ENCODE data around the gene ATG4C. TPM values are rescaled to one million over a fixed set of nuclear protein-coding genes. Genes with fewer than 3 reads are reported as not detected.
"Not testable (repeated sequence)": the region's sequence is repeated elsewhere in the genome, so short reads cannot be mapped to it uniquely, and the experiment has no call there.

The ATG4C gene
- total RNA-seq, 2 experiments from 2014 or later, result 4.2 to 4.6 TPM

GRCh38 chr1:62753031-62753965, 30.6 kb upstream of the ATG4C start:
- no peak for TF ChIP-seq CTCF (IDR thresholded peaks at IDR 0.05)
- no peak overlapping the region for H3K4me3 Mint-ChIP-seq
- DNase-seq (peak in 1 of 14 experiments; percentile 9), ATAC-seq (ENCODE audit: poor library complexity) (no peak)
- peaks cover 3% of the 10 kb centered on the region for H3K27me3 Mint-ChIP-seq
- Histone ChIP-seq H3K4me1 (ENCODE audit: insufficient read depth, low read length) (no peaks in the 10 kb centered on the region), H3K4me3 (ENCODE audit: low read length) (no peak overlapping the region), H3K36me3 (ENCODE audit: insufficient read depth, low read length) (no peaks in the 10 kb centered on the region), H3K9me3 (ENCODE audit: control insufficient read depth in 1 of 2, insufficient read depth in 1 of 2, low read length in 2 of 2) (no peaks in the 10 kb centered on the region), H3K27ac (ENCODE audit: low read depth in 1 of 2, low read length in 2 of 2) (no peak overlapping the region), H3K27me3 (ENCODE audit: control insufficient read depth in 1 of 2, insufficient read depth in 2 of 2, low read length in 2 of 2) (no peaks in the 10 kb centered on the region)
- intact Hi-C loops (cut with DNase I, micrococcal nuclease), result no loop called here
- ChIA-PET POLR2A (no interaction called here), CTCF (no interaction called here)
- no peaks in the 10 kb centered on the region for H3K36me3 Mint-ChIP-seq (ENCODE audit: low read depth)
- no peaks in the 10 kb centered on the region for H3K9me3 Mint-ChIP-seq
- H3K27ac Mint-ChIP-seq, result no peak overlapping the region
- no peaks in the 10 kb centered on the region for H3K4me1 Mint-ChIP-seq (ENCODE audit: low read depth)

- H3K9me3 Mint-ChIP-seq; H3K9me3 ChIP-seq (ENCODE audit: control insufficient read depth in 1 of 2, insufficient read depth in 1 of 2, low read length in 2 of 2); DNase-seq; H3K4me1 ChIP-seq (ENCODE audit: insufficient read depth, low read length); H3K4me3 Mint-ChIP-seq; H3K4me1 Mint-ChIP-seq (ENCODE audit: low read depth); H3K36me3 Mint-ChIP-seq (ENCODE audit: low read depth); H3K36me3 ChIP-seq (ENCODE audit: insufficient read depth, low read length); H3K27me3 ChIP-seq (ENCODE audit: control insufficient read depth in 1 of 2, insufficient read depth in 2 of 2, low read length in 2 of 2); H3K27me3 Mint-ChIP-seq; H3K27ac ChIP-seq (ENCODE audit: low read depth in 1 of 2, low read length in 2 of 2); intact Hi-C loops (cut with DNase I, micrococcal nuclease); CTCF ChIA-PET; POLR2A ChIA-PET; H3K4me3 ChIP-seq (ENCODE audit: low read length); H3K27ac Mint-ChIP-seq; ATAC-seq (ENCODE audit: poor library complexity): not testable (repeated sequence)
Measured at GRCh38 chr1:62754938-62755337, 29.0 kb upstream of the ATG4C start.

- H3K9me3 Mint-ChIP-seq; H3K27ac ChIP-seq (ENCODE audit: low read depth in 1 of 2, low read length in 2 of 2); H3K36me3 Mint-ChIP-seq (ENCODE audit: low read depth); H3K4me3 ChIP-seq (ENCODE audit: low read length); DNase-seq; H3K27me3 ChIP-seq (ENCODE audit: control insufficient read depth in 1 of 2, insufficient read depth in 2 of 2, low read length in 2 of 2); H3K27me3 Mint-ChIP-seq; H3K4me1 ChIP-seq (ENCODE audit: insufficient read depth, low read length); H3K36me3 ChIP-seq (ENCODE audit: insufficient read depth, low read length); H3K4me1 Mint-ChIP-seq (ENCODE audit: low read depth); intact Hi-C loops (cut with DNase I, micrococcal nuclease); H3K27ac Mint-ChIP-seq; H3K4me3 Mint-ChIP-seq; ATAC-seq (ENCODE audit: poor library complexity); POLR2A ChIA-PET; H3K9me3 ChIP-seq (ENCODE audit: control insufficient read depth in 1 of 2, insufficient read depth in 1 of 2, low read length in 2 of 2): not testable (repeated sequence)
- CTCF ChIA-PET, result interaction anchor here (1.1 kb wide), 1 partner anchor 9 kb away, joined by 3 read pairs; no protein-coding TSS in a partner anchor
Measured at GRCh38 chr1:62756255-62756884, 27.6 kb upstream of the ATG4C start.

- H3K27ac ChIP-seq (ENCODE audit: low read depth in 1 of 2, low read length in 2 of 2); H3K9me3 ChIP-seq (ENCODE audit: control insufficient read depth in 1 of 2, insufficient read depth in 1 of 2, low read length in 2 of 2); POLR2A ChIA-PET; H3K4me1 Mint-ChIP-seq (ENCODE audit: low read depth); H3K9me3 Mint-ChIP-seq; H3K36me3 Mint-ChIP-seq (ENCODE audit: low read depth); H3K27me3 ChIP-seq (ENCODE audit: control insufficient read depth in 1 of 2, insufficient read depth in 2 of 2, low read length in 2 of 2); H3K4me3 ChIP-seq (ENCODE audit: low read length); H3K4me3 Mint-ChIP-seq; CTCF ChIA-PET; H3K4me1 ChIP-seq (ENCODE audit: insufficient read depth, low read length); H3K27me3 Mint-ChIP-seq; H3K27ac Mint-ChIP-seq; ATAC-seq (ENCODE audit: poor library complexity); intact Hi-C loops (cut with DNase I, micrococcal nuclease); H3K36me3 ChIP-seq (ENCODE audit: insufficient read depth, low read length): not testable (repeated sequence)
- peak in 1 of 14 experiments; percentile 28 for DNase-seq
Measured at GRCh38 chr1:62759232-62759875, 24.6 kb upstream of the ATG4C start.

GRCh38 chr1:62760021-62760782, 23.7 kb upstream of the ATG4C start:
- H3K4me3 Mint-ChIP-seq, CTCF ChIA-PET: not testable (repeated sequence)

More at GRCh38 chr1:62760021-62760782, 23.7 kb upstream of the ATG4C start:
- H3K27ac ChIP-seq (ENCODE audit: low read depth in 1 of 2, low read length in 2 of 2); H3K4me1 Mint-ChIP-seq (ENCODE audit: low read depth); H3K4me3 ChIP-seq (ENCODE audit: low read length); H3K27me3 ChIP-seq (ENCODE audit: control insufficient read depth in 1 of 2, insufficient read depth in 2 of 2, low read length in 2 of 2); H3K27me3 Mint-ChIP-seq; H3K27ac Mint-ChIP-seq; POLR2A ChIA-PET; H3K36me3 ChIP-seq (ENCODE audit: insufficient read depth, low read length); ATAC-seq (ENCODE audit: poor library complexity); H3K9me3 Mint-ChIP-seq; intact Hi-C loops (cut with DNase I, micrococcal nuclease); H3K4me1 ChIP-seq (ENCODE audit: insufficient read depth, low read length); H3K9me3 ChIP-seq (ENCODE audit: control insufficient read depth in 1 of 2, insufficient read depth in 1 of 2, low read length in 2 of 2); H3K36me3 Mint-ChIP-seq (ENCODE audit: low read depth); DNase-seq: not testable (repeated sequence)

All from CD4-positive, alpha-beta T cell (primary cell).